Measurements from ENCODE around the gene SLC41A1. TPM values are rescaled to one million over a fixed set of nuclear protein-coding genes. Genes with fewer than 3 reads are reported as not detected.
A peak's percentile ranks its signal among the peaks of the same experiment; 100 is the strongest.

Gene SLC41A1
- total and polyA plus RNA-seq, 2 donors (not counting 3 experiments of a cell fraction or from before 2014, with no cell fraction given) = 21.7 to 22.0 TPM

- Histone ChIP-seq H3K36me3 (ENCODE audit: control insufficient read depth in 2 of 2, extremely low read depth in 1 of 2, insufficient read depth in 2 of 2, low read length in 2 of 2) (no peaks in the 10 kb centered on the region), H3K27me3 (ENCODE audit: control insufficient read depth in 2 of 2, insufficient read depth in 2 of 2, low read length in 2 of 2) (peaks cover 0 to 8% of the 10 kb centered on the region in 2 experiments), H3K4me1 (ENCODE audit: control insufficient read depth, extremely low read depth, insufficient read depth, low read length) (peaks cover 28% of the 10 kb centered on the region), H3K4me2 (ENCODE audit: insufficient read depth, low read length) (peak overlapping the region; percentile 96), H3K9ac (replicated peaks; ENCODE audit: extremely low read depth, insufficient read depth, low read length) (peak overlapping the region; percentile 91), H2AFZ (ENCODE audit: low read depth, low read length) (peak overlapping the region; percentile 7), H3K9me3 (replicated peaks; ENCODE audit: control insufficient read depth, insufficient read depth, low read length) (no peaks in the 10 kb centered on the region), H3K79me2 (ENCODE audit: control insufficient read depth, insufficient read depth, low read length) (peaks cover 50% of the 10 kb centered on the region), H4K20me1 (replicated peaks; ENCODE audit: control insufficient read depth, extremely low read depth, insufficient read depth, low read length) (no peaks in the 10 kb centered on the region), H3K9me1 (replicated peaks; ENCODE audit: control insufficient read depth, extremely low read depth, insufficient read depth, low read length) (no peaks in the 10 kb centered on the region), H3K27ac (ENCODE audit: insufficient read depth, low read depth, low read length) (peak overlapping the region; percentile 97), H3K4me3 (replicated peaks in 1 of 3; ENCODE audit: insufficient read depth in 1 of 3, low read depth in 1 of 3, low read length in 3 of 3) (peak overlapping the region; percentile 64 to 86 (median 77))
- peak; percentile 98 for DNase-seq (ENCODE audit: low read depth, low spot score)
- intact Hi-C loops (cut with micrococcal nuclease) (loop anchor here (1.0 kb wide), 2 partner anchors 26 to 64 kb away; partner anchors contain the start of genes RAB29 and SLC41A1), dilution Hi-C loops (cut with MboI; ENCODE audit: extremely low pct_ligation_motif_present, low sequenced_read_pairs) (no loop called here)
- peak; percentile 81 for TF ChIP-seq POLR2AphosphoS5 (IDR thresholded peaks at IDR 0.05; ENCODE audit: insufficient read depth, low read depth, low read length)
- peak; percentile 6 for TF ChIP-seq FOS (IDR thresholded peaks at IDR 0.05; ENCODE audit: borderline replicate concordance, insufficient read depth, low read length)
- no peak for TF ChIP-seq GATA2 (IDR thresholded peaks at IDR 0.05; ENCODE audit: insufficient read depth, insufficient read length, low read depth, low read length)
- peak; percentile 79 for TF ChIP-seq POLR2A (IDR thresholded peaks at IDR 0.05; ENCODE audit: low read depth, low read length)
- TF ChIP-seq, protein P1, sequence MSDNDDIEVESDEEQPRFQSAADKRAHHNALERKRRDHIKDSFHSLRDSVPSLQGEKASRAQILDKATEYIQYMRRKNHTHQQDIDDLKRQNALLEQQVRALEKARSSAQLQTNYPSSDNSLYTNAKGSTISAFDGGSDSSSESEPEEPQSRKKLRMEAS (IDR thresholded peaks at IDR 0.05; ENCODE audit: insufficient read depth, insufficient read length) = no peak
- peak; percentile 94 for FAIRE-seq
- CTCF ChIA-PET = interaction anchor here (0.6 to 2.5 kb wide), 6 partner anchors 9 to 228 kb away, joined by 3 to 12 read pairs (median 7); partner anchors contain the start of gene RAB29
- POLR2A ChIA-PET = interaction anchor here (0.6 kb wide), 1 partner anchor 54 kb away, joined by 3 read pairs; no protein-coding TSS in a partner anchor
- no TSS peak for BruUV-seq (replicated peaks)
These were observed 63.5 kb downstream of the SLC41A1 start for GRCh38 chr1:205749234-205750137.
